Measurements from ENCODE around the gene MPHOSPH10.

Gene MPHOSPH10

GRCh38 chr2:71148506-71149063, 18.2 kb downstream of the MPHOSPH10 start:
- no peak overlapping the region for H3K4me3 ChIP-seq (ENCODE audit: low read depth, low read length)
- TF ChIP-seq, protein P1, sequence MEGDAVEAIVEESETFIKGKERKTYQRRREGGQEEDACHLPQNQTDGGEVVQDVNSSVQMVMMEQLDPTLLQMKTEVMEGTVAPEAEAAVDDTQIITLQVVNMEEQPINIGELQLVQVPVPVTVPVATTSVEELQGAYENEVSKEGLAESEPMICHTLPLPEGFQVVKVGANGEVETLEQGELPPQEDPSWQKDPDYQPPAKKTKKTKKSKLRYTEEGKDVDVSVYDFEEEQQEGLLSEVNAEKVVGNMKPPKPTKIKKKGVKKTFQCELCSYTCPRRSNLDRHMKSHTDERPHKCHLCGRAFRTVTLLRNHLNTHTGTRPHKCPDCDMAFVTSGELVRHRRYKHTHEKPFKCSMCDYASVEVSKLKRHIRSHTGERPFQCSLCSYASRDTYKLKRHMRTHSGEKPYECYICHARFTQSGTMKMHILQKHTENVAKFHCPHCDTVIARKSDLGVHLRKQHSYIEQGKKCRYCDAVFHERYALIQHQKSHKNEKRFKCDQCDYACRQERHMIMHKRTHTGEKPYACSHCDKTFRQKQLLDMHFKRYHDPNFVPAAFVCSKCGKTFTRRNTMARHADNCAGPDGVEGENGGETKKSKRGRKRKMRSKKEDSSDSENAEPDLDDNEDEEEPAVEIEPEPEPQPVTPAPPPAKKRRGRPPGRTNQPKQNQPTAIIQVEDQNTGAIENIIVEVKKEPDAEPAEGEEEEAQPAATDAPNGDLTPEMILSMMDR (IDR thresholded peaks at IDR 0.05; ENCODE audit: insufficient read depth, low read depth, low read length, missing control alignments), result no peak
- no peak for DNase-seq (ENCODE audit: low read depth)

GRCh38 chr2:71150082-71150816, 19.8 kb downstream of the MPHOSPH10 start:
- DNase-seq (ENCODE audit: low read depth), result no peak
- TF ChIP-seq, protein P1 (IDR thresholded peaks at IDR 0.05; ENCODE audit: insufficient read depth, low read depth, low read length, missing control alignments), result no peak
- no peak overlapping the region for H3K4me3 ChIP-seq (ENCODE audit: low read depth, low read length)

GRCh38 chr2:71151620-71152019, 21.2 kb downstream of the MPHOSPH10 start:
- H3K4me3 ChIP-seq (ENCODE audit: low read depth, low read length), result no peak overlapping the region
- no peak for DNase-seq (ENCODE audit: low read depth)
- TF ChIP-seq, protein P1 (IDR thresholded peaks at IDR 0.05; ENCODE audit: insufficient read depth, low read depth, low read length, missing control alignments), result no peak

GRCh38 chr2:71153585-71154224, 23.3 kb downstream of the MPHOSPH10 start:
- TF ChIP-seq, protein P1 (IDR thresholded peaks at IDR 0.05; ENCODE audit: insufficient read depth, low read depth, low read length, missing control alignments), result no peak
- no peak for DNase-seq (ENCODE audit: low read depth)
- no peak overlapping the region for H3K4me3 ChIP-seq (ENCODE audit: low read depth, low read length)

DNA sequence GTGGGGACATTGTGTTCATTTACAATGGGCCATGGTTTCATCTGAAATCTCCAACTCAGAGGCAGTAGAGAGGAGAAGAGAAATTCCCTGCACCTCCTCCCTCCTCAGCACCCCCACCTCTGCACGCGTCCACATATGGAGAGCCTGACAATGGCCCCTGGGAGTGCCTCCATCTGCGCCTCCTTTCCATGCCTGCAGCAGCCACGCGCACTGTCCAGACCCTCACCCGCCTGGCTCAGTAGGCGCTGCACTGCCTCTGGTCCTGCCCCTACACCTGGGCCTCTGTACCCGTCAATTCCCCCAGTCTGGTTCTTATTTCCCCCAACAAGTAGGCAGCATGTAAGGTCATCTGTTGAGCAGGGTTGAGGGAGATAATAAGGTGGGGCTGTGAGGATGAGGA, 23.8 kb downstream of the MPHOSPH10 start:
- H3K4me3 ChIP-seq (ENCODE audit: low read depth, low read length), result no peak overlapping the region
- TF ChIP-seq, protein P1 (IDR thresholded peaks at IDR 0.05; ENCODE audit: insufficient read depth, low read depth, low read length, missing control alignments), result no peak
- DNase-seq (ENCODE audit: low read depth), result no peak

DNA sequence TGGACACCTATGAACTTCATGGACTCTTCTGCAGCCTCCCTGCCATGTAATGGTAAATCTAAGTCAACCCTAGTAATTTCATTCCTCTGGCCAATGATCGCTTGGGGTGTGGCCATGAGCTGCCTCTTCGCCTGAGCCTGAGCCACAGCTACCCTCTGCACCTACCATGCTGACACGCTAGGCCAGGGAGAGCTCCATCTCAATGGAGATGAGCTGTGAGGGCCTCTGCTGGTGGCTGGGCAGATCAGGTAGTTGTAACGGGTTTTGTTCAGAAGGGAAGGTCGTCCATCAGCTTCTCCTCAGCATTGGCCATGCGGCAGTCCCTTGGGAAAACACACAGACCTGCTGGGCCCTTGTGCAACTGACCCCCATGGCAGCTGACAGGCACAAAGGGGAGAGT, 24.4 kb downstream of the MPHOSPH10 start:
- no peak overlapping the region for H3K4me3 ChIP-seq (ENCODE audit: low read depth, low read length)
- DNase-seq (ENCODE audit: low read depth), result peak; percentile 61
- TF ChIP-seq, protein P1 (IDR thresholded peaks at IDR 0.05; ENCODE audit: insufficient read depth, low read depth, low read length, missing control alignments), result peak; percentile 50

Data from GM12865 (cell line).